Retina (tissue), 1 donor: ENCODE measurements around the gene ANKFN1.

Experiments used
- DNase-seq: peaks from one replicate; pipeline ENCODE4 v3.0.0-alpha.2; 2016

Gene ANKFN1

GRCh38 chr17:56290101-56290801 lies 137.0 kb downstream of the ANKFN1 start:
- no peak for DNase-seq

GRCh38 chr17:56290802-56291118 lies 137.5 kb downstream of the ANKFN1 start:
- DNase-seq, result no peak

DNA sequence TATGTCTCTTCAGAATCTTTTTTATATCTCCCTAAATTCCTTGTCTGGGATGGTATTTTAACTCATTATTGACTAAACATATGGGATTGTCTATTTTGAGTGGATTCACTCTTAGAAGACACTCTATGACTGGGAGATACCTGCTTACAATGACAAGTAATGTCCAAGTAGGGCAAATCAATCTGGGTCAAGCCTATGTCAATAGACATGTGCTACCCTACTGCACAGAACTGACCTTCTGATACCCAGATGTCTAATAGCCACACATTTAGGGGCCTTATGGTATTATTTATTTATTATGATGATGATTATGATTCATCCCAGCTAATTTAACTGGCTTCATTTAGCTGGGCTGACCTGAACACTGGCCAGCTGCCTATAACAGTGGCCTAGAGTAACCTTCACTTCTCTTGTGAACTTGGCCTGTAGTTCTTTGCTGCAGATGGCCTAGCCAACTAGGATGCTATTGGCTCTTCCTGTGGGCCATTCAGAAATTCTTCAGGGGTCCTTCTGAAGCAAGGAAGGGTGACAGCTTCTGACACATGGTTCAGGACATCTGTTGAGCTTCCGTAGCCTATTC lies 138.0 kb downstream of the ANKFN1 start:
- DNase-seq, result no peak

DNA sequence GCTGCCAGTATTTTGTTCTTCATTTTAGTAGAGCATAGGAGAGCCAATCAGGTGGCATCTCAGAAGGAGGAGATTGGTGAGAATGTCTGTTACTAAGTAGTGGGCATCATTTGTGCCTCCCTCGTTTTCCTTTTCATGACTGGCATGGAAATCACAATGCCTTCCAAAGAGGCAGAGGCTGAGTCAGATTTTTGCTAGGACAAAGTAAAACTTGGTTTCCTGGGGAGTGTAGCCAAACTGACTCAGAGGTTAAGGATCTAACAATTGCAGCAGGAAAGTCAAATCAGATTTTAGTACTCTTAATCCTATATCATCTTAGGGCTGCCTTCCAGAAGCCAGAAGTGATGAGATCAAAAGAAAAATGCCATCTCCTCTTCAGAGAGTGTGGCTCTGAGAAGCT lies 138.7 kb downstream of the ANKFN1 start:
- DNase-seq, result no peak

DNA sequence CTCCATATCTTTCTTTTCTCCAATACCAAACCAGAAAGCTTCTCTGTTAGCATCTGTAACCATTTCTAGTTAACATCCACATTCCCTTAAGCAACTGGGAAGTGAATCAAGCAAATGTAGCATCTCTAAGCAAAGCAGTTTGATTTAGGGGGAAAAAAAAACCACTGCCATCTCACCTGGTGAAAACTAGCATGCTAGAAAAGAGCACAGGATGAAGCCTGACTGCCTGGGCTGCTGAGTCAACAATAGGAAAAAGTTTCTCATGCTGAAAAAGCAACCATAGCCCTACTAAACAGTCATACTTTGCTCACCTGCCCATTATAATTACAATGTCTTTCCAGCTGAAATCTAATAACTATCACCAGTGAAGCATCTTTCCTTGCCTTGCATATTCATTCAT lies 139.3 kb downstream of the ANKFN1 start:
- DNase-seq, result no peak

DNA sequence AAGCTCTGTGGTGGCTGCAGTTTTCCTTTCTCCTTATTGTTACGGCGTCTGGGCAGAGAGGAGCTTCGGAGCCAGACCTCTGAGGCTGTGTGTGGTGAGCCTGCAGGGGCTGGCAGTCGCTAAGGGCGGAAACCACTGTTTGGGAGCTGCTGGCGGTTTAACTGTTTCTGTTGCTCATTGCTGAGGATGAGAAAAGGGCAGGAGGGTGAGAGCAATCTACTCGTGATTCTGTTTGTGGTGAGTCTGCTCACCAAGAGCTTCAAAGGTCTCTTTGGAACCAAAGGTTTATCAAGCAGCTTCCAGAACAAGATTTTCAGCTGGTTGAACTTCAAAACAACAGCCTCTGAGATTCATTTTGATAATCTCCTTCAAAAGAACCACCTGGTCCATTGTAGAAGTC lies 143.9 kb downstream of the ANKFN1 start:
- DNase-seq, result peak; percentile 12

DNA sequence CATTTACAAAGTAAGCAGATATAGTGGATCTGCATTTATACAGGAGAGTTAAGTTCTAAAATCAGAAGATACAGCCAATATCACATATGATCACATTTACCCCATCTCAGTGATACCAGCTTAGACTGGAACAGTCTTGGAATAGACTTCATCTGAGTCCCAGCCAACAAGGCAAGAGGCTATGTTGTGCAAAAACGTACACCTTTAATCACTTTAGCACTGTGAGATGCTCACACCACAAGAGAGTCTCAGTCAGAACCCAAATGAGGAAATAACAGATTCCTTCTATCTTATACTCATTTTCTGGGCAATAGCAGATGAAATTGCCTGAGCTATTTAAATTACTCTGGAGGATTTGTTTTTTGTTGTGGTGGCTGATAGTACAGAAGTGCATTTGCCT lies 145.6 kb downstream of the ANKFN1 start:
- DNase-seq, result no peak

GRCh38 chr17:56300144-56300543 lies 146.9 kb downstream of the ANKFN1 start:
- no peak for DNase-seq

DNA sequence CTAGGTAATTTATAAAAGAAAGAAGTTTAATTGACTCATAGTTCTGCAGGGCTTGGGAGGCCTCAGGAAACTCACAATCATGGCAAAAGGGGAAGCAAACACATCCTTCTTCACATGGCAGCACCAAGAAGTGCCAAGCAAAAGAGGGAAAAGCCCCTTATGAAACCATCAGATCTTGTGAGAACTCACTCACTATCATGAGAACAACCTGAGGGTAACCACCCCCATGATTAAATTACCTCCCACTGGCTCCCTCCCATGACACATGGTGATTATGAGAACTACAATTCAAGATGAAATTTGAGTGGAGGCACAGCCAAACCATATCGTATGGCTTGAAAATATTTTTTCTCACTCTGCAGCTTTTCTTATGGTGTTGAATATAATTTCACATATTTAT lies 151.7 kb downstream of the ANKFN1 start:
- no peak for DNase-seq

DNA sequence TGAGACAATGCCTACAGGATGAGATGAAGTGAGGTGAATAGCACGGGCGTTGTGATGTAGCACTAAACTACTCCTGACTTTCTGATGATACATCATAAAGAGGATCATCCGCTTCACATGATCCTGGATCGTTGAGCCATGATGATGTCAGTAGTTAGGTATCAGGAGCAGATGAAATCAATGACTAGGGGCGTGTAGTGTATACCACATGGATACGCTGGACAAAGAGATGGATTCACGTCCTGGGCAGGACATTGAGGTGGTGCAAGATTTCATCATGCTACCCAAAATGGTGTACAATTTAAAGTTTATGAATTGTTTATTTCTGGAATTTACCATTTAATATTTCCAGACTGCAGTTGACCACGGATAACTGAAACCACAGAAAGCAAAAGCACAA lies 156.6 kb downstream of the ANKFN1 start:
- DNase-seq, result no peak

GRCh38 chr17:56310782-56311181 lies 157.5 kb downstream of the ANKFN1 start:
- no peak for DNase-seq

- no peak for DNase-seq
These were observed 159.9 kb downstream of the ANKFN1 start for GRCh38 chr17:56313201-56313600.

- no peak for DNase-seq
These were observed 160.8 kb downstream of the ANKFN1 start for GRCh38 chr17:56314026-56314425.

DNA sequence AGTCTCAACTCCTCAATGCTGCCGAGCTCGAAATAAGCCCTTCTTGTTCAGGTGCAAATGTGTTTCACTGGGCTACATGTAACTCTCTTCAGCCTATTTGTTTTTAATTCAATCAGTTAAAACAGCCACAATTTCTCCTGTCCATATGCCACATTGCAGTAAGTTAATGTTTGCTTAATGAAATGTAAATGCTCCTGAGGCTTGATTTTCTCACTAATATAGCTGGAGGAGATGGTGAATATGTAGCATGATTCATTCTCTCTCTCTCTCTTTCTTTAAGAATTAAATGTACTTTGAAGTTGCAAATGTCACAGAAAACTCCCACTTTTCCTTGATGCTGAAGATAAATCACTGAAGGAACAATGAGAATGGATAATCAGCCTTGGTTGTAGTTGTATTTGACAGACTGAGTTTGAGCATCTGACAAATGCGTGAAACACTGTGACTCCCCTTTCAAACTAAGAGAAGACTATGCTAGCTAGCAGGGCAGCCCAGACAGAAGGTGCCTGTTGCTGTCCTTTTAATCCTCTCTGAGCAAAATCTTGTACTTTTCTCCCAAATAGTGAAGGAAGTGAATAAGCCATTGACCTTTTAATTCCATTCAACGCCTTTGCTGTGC lies 161.8 kb downstream of the ANKFN1 start:
- no peak for DNase-seq

- no peak for DNase-seq
These were observed 163.3 kb downstream of the ANKFN1 start for GRCh38 chr17:56316604-56317003.

DNA sequence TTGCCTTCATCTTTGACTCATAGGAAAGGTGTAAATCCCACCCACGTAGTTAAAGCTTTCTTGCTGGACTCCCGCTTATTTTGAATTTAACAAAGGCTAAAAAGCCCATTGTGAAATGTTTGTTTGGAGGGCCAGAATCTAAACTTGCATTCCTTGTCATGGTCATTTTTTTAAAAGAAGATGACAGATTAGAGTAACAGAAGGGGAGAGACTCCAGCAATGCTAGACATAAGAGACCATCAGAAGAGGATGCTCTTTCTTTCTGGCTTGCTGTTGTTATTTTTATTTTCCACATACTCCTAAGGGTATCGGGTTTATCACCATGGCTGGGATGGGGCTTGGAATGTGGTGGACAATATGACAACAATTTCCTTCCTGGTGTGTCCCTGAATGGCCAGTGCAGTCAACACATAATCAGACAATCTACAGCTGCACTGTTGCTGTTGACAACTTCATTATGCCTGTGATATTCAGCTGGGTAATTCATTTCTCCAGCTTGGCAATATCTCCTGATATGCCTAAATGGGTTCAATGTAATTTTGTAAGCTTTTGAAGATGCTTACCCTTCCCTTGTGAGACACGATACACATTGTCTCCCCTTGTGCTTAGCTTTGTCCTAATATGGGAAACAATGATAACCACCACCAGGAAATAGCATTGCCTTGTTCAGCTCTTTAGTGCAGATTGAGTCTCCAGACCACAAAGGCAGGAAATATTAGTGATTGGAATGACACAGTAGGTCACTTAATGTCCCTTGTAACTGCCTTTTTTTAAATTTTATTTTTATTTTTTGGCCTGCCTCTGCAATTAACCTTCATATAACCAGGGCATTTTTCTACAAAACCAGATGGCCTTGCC lies 164.3 kb downstream of the ANKFN1 start:
- DNase-seq, result no peak

- DNase-seq, result no peak
These were observed 166.3 kb downstream of the ANKFN1 start for GRCh38 chr17:56319531-56319930.

- DNase-seq, result peak; percentile 29
These were observed 167.2 kb downstream of the ANKFN1 start for GRCh38 chr17:56320443-56320842.

- no peak for DNase-seq
These were observed 169.7 kb downstream of the ANKFN1 start for GRCh38 chr17:56322991-56323390.

DNA sequence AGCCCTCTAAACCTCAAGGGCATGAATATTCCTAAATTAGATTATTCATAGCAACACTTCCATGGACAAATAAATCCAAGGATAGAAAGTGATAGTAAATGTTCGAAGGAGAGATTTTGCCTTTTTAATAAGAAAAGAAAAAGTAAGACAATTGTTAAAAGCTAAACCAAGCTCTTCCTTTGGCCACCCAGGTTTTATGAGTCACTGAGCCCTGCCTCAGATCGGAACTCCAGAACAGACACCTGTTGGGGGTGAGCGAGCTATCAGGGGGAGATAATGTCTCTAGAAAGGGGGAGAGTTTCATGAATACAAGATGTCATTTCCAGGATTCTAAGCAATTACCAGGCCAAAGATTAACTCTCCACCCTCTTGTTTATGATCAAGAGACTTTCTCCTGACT lies 171.4 kb downstream of the ANKFN1 start:
- no peak for DNase-seq

DNA sequence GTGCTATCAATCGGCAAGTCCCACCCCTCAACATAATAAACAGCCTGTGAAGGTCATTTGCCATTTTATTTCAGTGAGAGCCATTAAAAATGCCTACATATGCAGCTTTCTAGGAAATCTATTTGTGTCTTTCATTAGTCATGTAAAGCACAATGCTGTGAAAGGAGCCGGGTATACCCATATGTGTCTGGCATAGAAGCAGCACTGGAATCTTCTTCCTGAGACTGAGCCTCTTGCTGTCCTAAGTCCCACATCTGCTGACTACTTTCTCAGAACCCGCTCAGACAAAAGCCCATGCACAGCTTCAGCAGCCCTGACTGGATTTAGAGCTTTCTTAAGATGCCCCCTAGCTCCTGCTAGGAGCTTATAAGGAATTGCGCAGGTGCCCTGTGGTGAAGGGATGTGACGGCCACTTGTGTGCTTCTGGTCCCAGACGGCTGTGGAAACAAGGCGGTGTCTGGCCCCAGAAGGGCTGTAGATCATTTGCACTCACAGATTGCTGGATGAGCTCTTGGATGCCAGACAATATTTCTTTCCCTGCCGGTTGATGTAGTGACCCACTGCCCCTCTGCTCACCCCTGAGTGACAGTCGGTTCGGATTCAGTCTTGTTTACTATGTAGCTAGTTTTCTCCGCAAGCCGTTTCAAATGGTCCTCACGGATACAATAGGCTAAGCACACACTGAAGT lies 172.2 kb downstream of the ANKFN1 start:
- DNase-seq, result peak; percentile 55

DNA sequence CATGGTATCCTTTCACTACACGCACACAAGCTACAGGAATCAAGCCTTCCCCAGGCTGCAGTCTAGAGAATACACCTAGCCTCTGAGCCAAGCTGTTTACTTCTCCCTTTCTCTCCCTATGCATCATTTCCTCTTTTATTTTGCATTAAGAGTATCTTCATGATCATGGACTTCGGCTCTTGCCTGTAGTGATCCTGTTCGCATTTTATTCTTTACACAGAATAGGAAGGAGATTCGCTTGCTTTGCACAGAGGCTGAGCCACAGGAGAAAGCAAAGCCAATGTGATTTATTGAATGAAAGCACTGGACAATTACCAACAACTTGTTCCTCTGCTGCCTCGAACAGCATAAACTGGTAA lies 172.7 kb downstream of the ANKFN1 start:
- DNase-seq, result no peak

DNA sequence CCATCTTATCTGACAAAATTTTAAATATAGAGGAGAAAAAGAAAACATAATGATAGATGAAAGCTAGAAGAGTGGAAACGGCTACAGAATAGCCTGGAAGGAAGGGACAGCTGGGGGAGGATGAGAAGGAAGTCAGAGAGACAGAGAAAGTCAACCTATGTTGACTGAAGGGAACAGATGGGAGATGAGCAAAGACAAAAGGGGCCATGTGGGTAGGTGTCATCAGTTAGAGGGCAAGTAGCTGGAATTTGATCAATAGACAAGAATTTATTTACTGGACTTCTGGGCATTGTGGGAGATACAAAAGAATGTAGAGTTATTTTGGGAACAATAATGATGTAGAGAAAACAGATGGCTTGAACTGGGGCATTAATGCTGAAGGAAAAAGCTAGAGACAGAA lies 194.4 kb downstream of the ANKFN1 start:
- no peak for DNase-seq
